ENCODE results near the gene PP2D1. TPM values are rescaled to one million over a fixed set of nuclear protein-coding genes. Genes with fewer than 3 reads are reported as not detected.
A peak's percentile ranks its signal among the peaks of the same experiment; 100 is the strongest.

Gene PP2D1
- total and polyA plus RNA-seq, 9 of the 15 experiments (the other 6 are each of a cell fraction or from before 2014, with no cell fraction given): 0.07 to 0.10 TPM; not detected in 7

- TF ChIP-seq, protein P1, sequence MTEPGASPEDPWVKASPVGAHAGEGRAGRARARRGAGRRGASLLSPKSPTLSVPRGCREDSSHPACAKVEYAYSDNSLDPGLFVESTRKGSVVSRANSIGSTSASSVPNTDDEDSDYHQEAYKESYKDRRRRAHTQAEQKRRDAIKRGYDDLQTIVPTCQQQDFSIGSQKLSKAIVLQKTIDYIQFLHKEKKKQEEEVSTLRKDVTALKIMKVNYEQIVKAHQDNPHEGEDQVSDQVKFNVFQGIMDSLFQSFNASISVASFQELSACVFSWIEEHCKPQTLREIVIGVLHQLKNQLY (CRISPR knock-in tag; conservative IDR thresholded peaks at IDR 0.05): no peak
- TF ChIP-seq FOXP4 (CRISPR knock-in tag; IDR thresholded peaks at IDR 0.05; ENCODE audit: borderline replicate concordance): peak; percentile 44; the same call in 1 of the 2 replicates
- peak; percentile 88 for TF ChIP-seq TEAD4 (IDR thresholded peaks at IDR 0.05; ENCODE audit: low read length)
- TF ChIP-seq TEAD4 (CRISPR knock-in tag; IDR thresholded peaks at IDR 0.05; ENCODE audit: borderline replicate concordance): no peak
- TF ChIP-seq POU5F1 (IDR thresholded peaks at IDR 0.05; ENCODE audit: borderline replicate concordance, low read depth, low read length, partially characterized antibody): no peak
- peak; percentile 32; the same call in 1 of the 2 replicates for TF ChIP-seq SMARCA5 (IDR thresholded peaks at IDR 0.05)
- TF ChIP-seq CCNT2 (IDR thresholded peaks at IDR 0.05; ENCODE audit: borderline replicate concordance, extremely low read depth, insufficient read length, low read depth, low read length): no peak
- no peak for TF ChIP-seq PTRF (tag; IDR thresholded peaks at IDR 0.05)
- TF ChIP-seq E2F3 (CRISPR knock-in tag; IDR thresholded peaks at IDR 0.05): no peak
- peak; percentile 79; the same call in 1 of the 2 replicates for TF ChIP-seq LEF1 (IDR thresholded peaks at IDR 0.05)
- no peak for TF ChIP-seq CHCHD3 (CRISPR knock-in tag; IDR thresholded peaks at IDR 0.05)
- 0 out of 2 replicates have a peak, but pooled peaks have one; percentile 12 for TF ChIP-seq CHAMP1 (IDR thresholded peaks at IDR 0.05)
- peak; percentile 96 for TF ChIP-seq DPF2 (IDR thresholded peaks at IDR 0.05)
- TF ChIP-seq SREBF2 (CRISPR knock-in tag; IDR thresholded peaks at IDR 0.05): no peak
- TF ChIP-seq PHTF2 (CRISPR knock-in tag; IDR thresholded peaks at IDR 0.05): no peak
- no peak for TF ChIP-seq ZNF699 (CRISPR knock-in tag; IDR thresholded peaks at IDR 0.05; ENCODE audit: insufficient replicate concordance)
- no peak for TF ChIP-seq PHB2 (IDR thresholded peaks at IDR 0.05; ENCODE audit: low read depth)
- no peak for TF ChIP-seq CEBPZ (IDR thresholded peaks at IDR 0.05; ENCODE audit: borderline replicate concordance, low read depth, low read length)
- TF ChIP-seq ETV5 (CRISPR knock-in tag; IDR thresholded peaks at IDR 0.05; ENCODE audit: low read depth): no peak
Measured at GRCh38 chr3:19937459-19938294, 74.4 kb downstream of the PP2D1 start (continued).

All from K562 (cell line).